Activated naive CD8-positive, alpha-beta T cell treated with anti-CD3 and anti-CD28 coated beads, Interleukin-2, amount 50 U/mL, for 24 hours (primary cell): ENCODE data around the gene RP2.

Experiments
- ATAC-seq: fragments of 150-1000 bp; cut with Tn5 transposase; one replicate; pipeline ENCODE4 v1.10.0; 2021
- DNase-seq: peaks from one replicate; pipeline ENCODE4 v3.0.0; 2021
- H3K27ac Mint-ChIP-seq: one replicate; pipeline ENCODE4 v1.8.0; 2021; ENCODE audit warnings: mild to moderate bottlenecking, mixed read lengths
- H3K27me3 Mint-ChIP-seq: one replicate; pipeline ENCODE4 v1.8.0; 2021; ENCODE audit warnings: mixed read lengths
- H3K36me3 Mint-ChIP-seq: one replicate; pipeline ENCODE4 v1.8.0; 2021; ENCODE audit warnings: low read depth, mixed read lengths
- H3K4me1 Mint-ChIP-seq: one replicate; pipeline ENCODE4 v1.8.0; 2021; ENCODE audit warnings: mixed read lengths
- H3K4me3 Mint-ChIP-seq: one replicate; pipeline ENCODE4 v1.8.0; 2021; ENCODE audit warnings: mild to moderate bottlenecking, moderate library complexity, mixed read lengths
- H3K9me3 Mint-ChIP-seq: one replicate; pipeline ENCODE4 v1.8.0; 2021; ENCODE audit warnings: mixed read lengths

Gene RP2

GRCh38 chrX:46836701-46837557, at the start of gene RP2:
TSS of gene RP2 (plus strand) at chrX:46837043. CDS start at chrX:46837101, 58 bp downstream.
- H3K4me3 Mint-ChIP-seq = peak within 1 kb of the TSS; percentile 93
- peaks cover 26% of the 10 kb centered on the region for H3K4me1 Mint-ChIP-seq
- peak within 1 kb of the TSS; percentile 84 for H3K27ac Mint-ChIP-seq
- DNase-seq (peak; percentile 90), ATAC-seq (peak; percentile 97)
- no peaks in the 10 kb centered on the region for H3K36me3 Mint-ChIP-seq
- no peaks in the 10 kb centered on the region for H3K9me3 Mint-ChIP-seq
- H3K27me3 Mint-ChIP-seq = peaks cover 2% of the 10 kb centered on the region

DNA sequence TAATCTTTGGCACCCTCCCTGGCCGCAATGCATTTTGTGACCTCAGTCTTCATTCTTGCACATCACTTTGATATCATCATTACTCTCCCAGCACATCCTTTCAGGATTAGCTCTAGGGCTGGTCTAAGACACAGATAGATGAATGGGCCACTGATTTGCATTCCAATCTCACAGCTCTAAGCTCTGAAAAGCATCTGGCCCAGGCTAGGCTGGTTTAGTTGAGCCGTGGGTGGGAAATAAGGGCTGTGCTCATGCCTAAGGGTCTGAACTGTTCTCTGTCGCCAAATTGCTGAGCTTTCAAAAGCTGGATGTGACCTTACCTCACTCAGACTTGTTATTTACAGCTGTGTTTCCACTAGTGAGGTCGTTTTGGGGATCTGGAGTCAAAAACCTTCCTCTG, 47.9 kb upstream of the RP2 start:
- ATAC-seq (no peak), DNase-seq (no peak)
- Mint-ChIP-seq H3K27ac (no peak overlapping the region), H3K27me3 (no peaks in the 10 kb centered on the region), H3K4me1 (peaks cover 21% of the 10 kb centered on the region), H3K36me3 (no peaks in the 10 kb centered on the region), H3K4me3 (no peak overlapping the region), H3K9me3 (no peaks in the 10 kb centered on the region)

GRCh38 chrX:46791927-46792809, 44.7 kb upstream of the RP2 start:
- H3K36me3 Mint-ChIP-seq = no peaks in the 10 kb centered on the region
- H3K4me1 Mint-ChIP-seq = peaks cover 21% of the 10 kb centered on the region
- H3K27me3 Mint-ChIP-seq = no peaks in the 10 kb centered on the region
- ATAC-seq (peak; percentile 86), DNase-seq (no peak)
- H3K27ac Mint-ChIP-seq = peak overlapping the region; percentile 59
- H3K4me3 Mint-ChIP-seq = no peak overlapping the region
- H3K9me3 Mint-ChIP-seq = no peaks in the 10 kb centered on the region

GRCh38 chrX:46792810-46793188, 44.0 kb upstream of the RP2 start:
- Mint-ChIP-seq H3K36me3 (no peaks in the 10 kb centered on the region), H3K9me3 (no peaks in the 10 kb centered on the region), H3K4me1 (peaks cover 21% of the 10 kb centered on the region), H3K27me3 (no peaks in the 10 kb centered on the region), H3K4me3 (no peak overlapping the region), H3K27ac (peak overlapping the region; percentile 59)
- DNase-seq = no peak
- ATAC-seq = no peak

DNA sequence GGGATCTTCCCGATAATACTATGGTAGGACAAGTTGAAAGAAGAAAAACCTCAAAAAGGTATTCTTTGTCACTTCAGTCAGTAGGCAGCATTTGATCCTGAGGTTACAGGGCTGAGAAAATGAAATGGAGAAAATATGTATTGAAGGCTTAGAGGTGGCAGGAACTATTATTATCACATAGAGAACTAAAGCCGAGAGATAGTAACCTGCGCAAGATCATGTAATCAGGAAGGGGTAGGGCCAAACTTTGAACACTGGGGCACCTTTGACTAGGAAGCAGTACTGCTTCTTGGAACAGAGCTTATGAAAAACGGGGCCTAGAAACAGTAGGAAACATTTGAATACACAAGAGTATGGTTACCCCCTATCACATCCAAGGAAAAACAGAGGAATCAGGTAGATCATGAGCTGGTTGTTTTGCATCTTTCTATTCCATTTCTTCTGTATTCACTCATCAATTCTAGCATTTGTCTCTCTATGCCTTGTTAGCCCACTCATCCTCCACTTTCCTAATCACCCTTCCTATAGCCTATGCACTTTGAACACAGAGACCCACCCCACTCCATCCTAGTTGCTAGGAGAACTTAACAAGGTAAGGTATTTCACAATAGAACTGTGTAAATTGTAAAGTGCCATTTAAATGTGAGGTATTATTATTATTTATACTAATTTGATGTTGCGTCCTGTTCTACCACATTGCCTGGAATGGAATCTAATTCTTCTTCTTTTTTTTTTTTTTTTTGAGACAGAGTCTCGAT, 43.3 kb upstream of the RP2 start:
- no peaks in the 10 kb centered on the region for H3K27me3 Mint-ChIP-seq
- DNase-seq (no peak), ATAC-seq (no peak)
- no peaks in the 10 kb centered on the region for H3K9me3 Mint-ChIP-seq
- H3K27ac Mint-ChIP-seq = peak overlapping the region; percentile 59
- no peak overlapping the region for H3K4me3 Mint-ChIP-seq
- no peaks in the 10 kb centered on the region for H3K36me3 Mint-ChIP-seq
- H3K4me1 Mint-ChIP-seq = peaks cover 21% of the 10 kb centered on the region

DNA sequence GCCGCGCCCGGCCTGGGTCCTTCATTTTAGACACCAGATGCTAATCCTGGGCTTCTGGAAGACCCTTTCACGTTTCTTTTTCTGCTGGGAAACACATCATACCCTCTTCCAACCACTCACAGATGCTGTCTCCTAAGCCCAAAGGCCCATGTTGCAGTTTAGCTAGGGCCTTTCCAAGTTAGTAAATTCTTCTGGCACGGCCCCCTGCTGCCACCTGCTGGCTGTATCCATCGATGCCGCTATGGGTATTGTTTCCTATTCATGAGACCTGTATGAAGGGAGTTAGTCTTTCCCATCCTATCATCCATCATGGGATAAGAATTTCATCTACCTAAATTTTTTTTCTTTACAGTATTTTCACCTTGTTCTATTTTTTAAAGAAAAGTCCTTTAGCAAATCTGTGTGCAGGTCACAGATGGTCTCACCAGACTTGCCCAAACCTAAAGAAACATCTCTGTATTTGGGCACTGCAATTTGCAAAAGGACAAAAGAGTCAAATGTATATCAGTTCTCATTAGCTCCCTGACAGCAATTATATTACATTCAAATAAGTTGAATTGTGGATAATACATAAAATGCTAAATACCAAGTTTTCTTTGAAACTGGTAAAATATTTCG, 40.2 kb upstream of the RP2 start:
- Mint-ChIP-seq H3K36me3 (no peaks in the 10 kb centered on the region), H3K4me1 (peaks cover 21% of the 10 kb centered on the region)

GRCh38 chrX:46803140-46803539, 33.7 kb upstream of the RP2 start:
- ATAC-seq (no peak), DNase-seq (no peak)
- H3K9me3 Mint-ChIP-seq = no peaks in the 10 kb centered on the region
- H3K27me3 Mint-ChIP-seq = peaks cover 3% of the 10 kb centered on the region
- no peak overlapping the region for H3K27ac Mint-ChIP-seq
- no peaks in the 10 kb centered on the region for H3K4me1 Mint-ChIP-seq
- no peaks in the 10 kb centered on the region for H3K36me3 Mint-ChIP-seq
- no peak overlapping the region for H3K4me3 Mint-ChIP-seq

More for the DNA sequence above, 40.2 kb upstream of the RP2 start:
- peak; percentile 71 for ATAC-seq
- no peaks in the 10 kb centered on the region for H3K9me3 Mint-ChIP-seq
- H3K27me3 Mint-ChIP-seq = peaks cover 3% of the 10 kb centered on the region
- peak; percentile 74 for DNase-seq
- no peak overlapping the region for H3K27ac Mint-ChIP-seq
- H3K4me3 Mint-ChIP-seq = no peak overlapping the region

GRCh38 chrX:46805270-46805669, 31.6 kb upstream of the RP2 start:
- no peak for DNase-seq
- Mint-ChIP-seq H3K4me1 (no peaks in the 10 kb centered on the region), H3K27ac (no peak overlapping the region), H3K4me3 (no peak overlapping the region), H3K9me3 (no peaks in the 10 kb centered on the region), H3K36me3 (no peaks in the 10 kb centered on the region), H3K27me3 (peaks cover 3% of the 10 kb centered on the region)
- no peak for ATAC-seq

GRCh38 chrX:46811121-46811520, 25.7 kb upstream of the RP2 start:
- no peaks in the 10 kb centered on the region for H3K4me1 Mint-ChIP-seq
- peaks cover 4% of the 10 kb centered on the region for H3K27me3 Mint-ChIP-seq
- H3K4me3 Mint-ChIP-seq = no peak overlapping the region
- DNase-seq (no peak), ATAC-seq (no peak)
- H3K36me3 Mint-ChIP-seq = no peaks in the 10 kb centered on the region
- H3K27ac Mint-ChIP-seq = no peak overlapping the region
- H3K9me3 Mint-ChIP-seq = no peaks in the 10 kb centered on the region

DNA sequence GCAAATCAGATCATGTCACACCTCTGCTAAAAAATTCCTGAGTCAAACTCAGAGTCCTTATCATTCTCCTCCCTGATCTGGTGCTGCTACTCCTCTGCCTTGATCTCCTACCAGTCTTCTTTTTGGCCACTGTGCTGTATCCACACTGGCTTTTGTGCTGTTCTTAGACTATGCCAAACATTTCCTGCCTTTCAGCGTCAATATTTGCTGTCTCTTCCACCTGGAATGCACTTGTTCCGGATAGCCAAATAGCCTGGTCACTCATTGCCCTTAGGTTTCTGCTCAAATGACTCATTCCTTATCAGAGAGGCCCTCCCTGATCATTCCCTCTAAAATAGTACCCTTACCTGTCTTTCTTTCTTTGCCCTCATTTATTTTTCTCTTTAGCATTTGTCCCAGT, 24.4 kb upstream of the RP2 start:
- Mint-ChIP-seq H3K4me1 (no peaks in the 10 kb centered on the region), H3K36me3 (no peaks in the 10 kb centered on the region), H3K27me3 (peaks cover 4% of the 10 kb centered on the region), H3K9me3 (no peaks in the 10 kb centered on the region), H3K4me3 (no peak overlapping the region), H3K27ac (no peak overlapping the region)
- ATAC-seq = no peak
- no peak for DNase-seq

DNA sequence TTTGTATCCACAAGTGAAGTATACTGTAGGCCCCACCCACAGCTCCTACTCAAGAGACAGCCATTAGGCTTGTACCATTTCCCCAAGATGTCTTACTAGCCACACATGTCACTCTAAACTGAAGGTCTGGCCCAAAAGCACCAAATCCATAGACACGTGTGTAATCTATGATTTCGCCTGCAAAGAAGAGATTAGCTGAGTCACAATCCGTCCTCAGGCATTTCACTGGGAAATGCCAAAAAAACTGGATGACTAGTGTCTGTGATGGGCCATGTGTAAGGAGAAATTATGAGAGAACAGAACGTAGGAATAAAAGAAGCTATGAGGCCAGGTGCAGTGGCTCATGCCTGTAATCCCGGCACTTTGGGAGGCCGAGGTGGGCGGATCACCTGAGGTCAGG, 21.9 kb upstream of the RP2 start:
- Mint-ChIP-seq H3K27ac (no peak overlapping the region), H3K4me1 (no peaks in the 10 kb centered on the region), H3K9me3 (no peaks in the 10 kb centered on the region), H3K4me3 (no peak overlapping the region), H3K36me3 (no peaks in the 10 kb centered on the region), H3K27me3 (peaks cover 4% of the 10 kb centered on the region)
- DNase-seq (no peak), ATAC-seq (no peak)

DNA sequence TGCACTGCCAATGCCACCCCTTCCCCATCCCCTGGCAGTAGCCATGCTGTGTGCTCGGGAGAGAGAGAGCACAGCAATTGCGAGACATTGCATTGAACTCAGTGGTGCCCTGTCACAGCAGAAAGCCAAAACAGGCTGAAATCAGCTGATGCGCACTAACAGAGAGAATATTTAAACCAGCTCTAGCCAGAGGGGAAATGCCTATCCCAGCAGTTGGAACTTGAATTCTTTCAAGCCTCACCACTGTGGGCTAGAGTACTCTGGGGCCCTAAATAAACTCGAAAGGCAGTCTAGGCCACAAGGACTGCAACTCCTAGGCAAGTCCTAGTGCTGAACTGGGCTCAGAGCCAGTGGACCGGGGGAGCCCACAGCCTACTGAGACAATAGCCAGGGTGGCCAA, 17.7 kb upstream of the RP2 start:
- H3K36me3 Mint-ChIP-seq = no peaks in the 10 kb centered on the region
- ATAC-seq = no peak
- H3K4me1 Mint-ChIP-seq = no peaks in the 10 kb centered on the region
- peaks cover 6% of the 10 kb centered on the region for H3K9me3 Mint-ChIP-seq
- DNase-seq = no peak
- no peak overlapping the region for H3K27ac Mint-ChIP-seq
- no peak overlapping the region for H3K4me3 Mint-ChIP-seq
- H3K27me3 Mint-ChIP-seq = no peaks in the 10 kb centered on the region

DNA sequence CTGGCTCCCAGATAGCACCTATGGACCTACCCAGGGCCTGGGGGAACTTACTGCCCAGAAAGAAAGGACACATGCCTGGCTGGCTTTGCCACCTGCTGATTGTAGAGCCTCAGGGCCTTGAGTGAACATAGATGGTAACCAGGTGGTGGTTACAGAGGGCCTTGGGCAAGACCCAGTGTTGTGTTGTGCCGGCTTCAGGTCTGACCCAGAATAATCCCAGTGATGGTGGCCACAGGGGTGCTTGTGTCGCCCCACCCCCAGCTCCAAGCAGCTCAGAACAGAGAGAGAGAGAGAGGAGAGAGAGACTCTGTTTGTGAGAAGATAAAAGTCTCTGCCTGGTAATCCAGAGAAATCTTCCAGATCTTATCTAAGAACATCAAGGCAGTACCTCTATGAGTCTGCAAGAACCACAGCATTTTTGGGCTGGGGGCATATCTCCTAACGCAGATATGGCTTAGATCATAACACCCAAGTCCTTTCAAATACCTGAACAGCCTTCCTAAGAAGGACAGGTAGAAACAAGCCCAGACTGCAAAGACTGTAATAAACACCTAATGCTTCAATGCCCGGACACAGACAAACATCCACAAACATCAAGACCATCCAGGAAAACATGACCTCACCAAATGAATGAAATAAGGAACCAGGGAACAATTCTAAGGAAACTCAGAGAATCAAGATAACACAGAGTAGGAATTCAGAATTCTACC, 16.3 kb upstream of the RP2 start:
- no peaks in the 10 kb centered on the region for H3K27me3 Mint-ChIP-seq
- peaks cover 6% of the 10 kb centered on the region for H3K9me3 Mint-ChIP-seq
- ATAC-seq = no peak

GRCh38 chrX:46823481-46823880, 13.4 kb upstream of the RP2 start:
- ATAC-seq (no peak), DNase-seq (no peak)
- no peaks in the 10 kb centered on the region for H3K27me3 Mint-ChIP-seq
- peaks cover 6% of the 10 kb centered on the region for H3K9me3 Mint-ChIP-seq
- H3K36me3 Mint-ChIP-seq = no peaks in the 10 kb centered on the region
- H3K27ac Mint-ChIP-seq = no peak overlapping the region
- no peak overlapping the region for H3K4me3 Mint-ChIP-seq
- H3K4me1 Mint-ChIP-seq = peaks cover 2% of the 10 kb centered on the region

More for the DNA sequence above, 16.3 kb upstream of the RP2 start:
- Mint-ChIP-seq H3K27ac (no peak overlapping the region), H3K4me3 (no peak overlapping the region), H3K4me1 (peaks cover 2% of the 10 kb centered on the region), H3K36me3 (no peaks in the 10 kb centered on the region)
- DNase-seq = no peak
